HG03095 (cell line): ENCODE measurements around the gene NTSR2.

ENCODE experiments used
- ATAC-seq: cut with Tn5 transposase; IDR thresholded peaks from one replicate; pipeline ENCODE4 v1.9.1; 2021; ENCODE audit warnings: moderate library complexity; ENCODE audit not compliant: unreplicated experiment

The NTSR2 gene

DNA sequence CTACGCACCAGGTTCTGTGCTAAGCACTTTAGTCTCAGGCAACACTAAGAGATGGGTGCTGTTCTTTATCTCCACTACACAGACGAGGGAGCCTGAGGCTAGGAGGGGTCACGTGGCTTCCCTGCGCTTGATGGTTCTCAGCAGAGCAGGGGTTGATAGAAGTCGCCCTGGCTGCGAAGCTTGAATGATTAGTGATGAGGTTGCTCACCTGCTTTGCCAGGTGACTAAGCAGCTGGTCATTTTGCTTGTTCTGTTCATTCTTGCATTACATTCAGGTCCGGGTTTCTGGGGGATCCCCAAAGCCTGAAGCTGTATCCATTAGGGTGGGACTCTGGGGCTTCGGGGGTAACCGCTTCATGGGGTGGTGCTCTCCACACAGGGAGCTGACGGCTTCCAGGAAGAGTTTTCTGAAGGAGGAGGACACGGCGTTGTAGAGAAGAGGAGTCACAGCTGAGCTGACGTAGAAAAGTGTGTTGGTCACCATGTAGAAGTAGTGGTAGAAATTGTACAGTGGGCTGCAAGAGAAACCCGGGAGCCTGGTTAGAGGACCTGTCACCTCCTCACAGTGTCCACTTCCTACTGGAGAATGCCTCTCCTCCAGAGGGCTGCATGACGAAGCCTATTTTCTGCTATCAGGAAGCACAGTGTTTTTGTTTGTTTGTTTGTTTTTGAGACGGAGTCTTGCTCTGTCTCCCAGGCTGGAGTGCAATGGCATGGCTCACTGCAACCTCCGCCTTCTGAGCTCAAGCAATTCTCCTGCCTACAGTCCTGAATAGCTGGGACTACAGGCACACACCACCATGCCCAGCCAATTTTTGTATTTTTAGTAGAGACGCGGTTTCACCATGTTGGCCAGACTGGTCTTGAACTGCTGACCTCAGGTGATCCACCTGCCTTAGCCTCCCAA is 11.5 kb downstream of the NTSR2 start:
- no peak for ATAC-seq

DNA sequence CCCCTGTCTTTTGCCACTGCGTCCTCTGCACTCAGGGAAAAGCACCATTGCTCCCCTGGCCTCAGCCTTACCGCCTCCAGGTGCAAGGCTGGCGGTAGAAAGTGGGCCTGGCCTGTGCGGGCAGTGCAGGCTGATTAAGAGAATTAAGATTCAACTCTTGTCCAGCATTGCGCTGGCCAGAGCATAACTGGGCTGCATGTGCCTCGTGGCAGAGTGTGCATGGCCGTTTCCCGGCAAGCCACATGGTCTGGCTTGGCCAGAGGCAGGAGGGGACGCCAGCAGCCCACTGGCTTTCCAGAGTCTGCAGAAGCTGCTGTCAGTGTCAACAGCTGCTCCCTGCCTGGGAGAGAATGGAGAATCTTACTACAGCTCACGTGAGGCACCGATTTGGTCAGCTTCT is 12.3 kb downstream of the NTSR2 start:
- no peak for ATAC-seq

- no peak for ATAC-seq
These were observed 12.8 kb downstream of the NTSR2 start for GRCh38 chr2:11657195-11657594.

- ATAC-seq = no peak
These were observed 13.3 kb downstream of the NTSR2 start for GRCh38 chr2:11656671-11657101.

- no peak for ATAC-seq
These were observed 13.7 kb downstream of the NTSR2 start for GRCh38 chr2:11656252-11656651.

- no peak for ATAC-seq
These were observed 14.5 kb downstream of the NTSR2 start for GRCh38 chr2:11655495-11655894.

- no peak for ATAC-seq
These were observed 17.4 kb downstream of the NTSR2 start for GRCh38 chr2:11652553-11652952.

DNA sequence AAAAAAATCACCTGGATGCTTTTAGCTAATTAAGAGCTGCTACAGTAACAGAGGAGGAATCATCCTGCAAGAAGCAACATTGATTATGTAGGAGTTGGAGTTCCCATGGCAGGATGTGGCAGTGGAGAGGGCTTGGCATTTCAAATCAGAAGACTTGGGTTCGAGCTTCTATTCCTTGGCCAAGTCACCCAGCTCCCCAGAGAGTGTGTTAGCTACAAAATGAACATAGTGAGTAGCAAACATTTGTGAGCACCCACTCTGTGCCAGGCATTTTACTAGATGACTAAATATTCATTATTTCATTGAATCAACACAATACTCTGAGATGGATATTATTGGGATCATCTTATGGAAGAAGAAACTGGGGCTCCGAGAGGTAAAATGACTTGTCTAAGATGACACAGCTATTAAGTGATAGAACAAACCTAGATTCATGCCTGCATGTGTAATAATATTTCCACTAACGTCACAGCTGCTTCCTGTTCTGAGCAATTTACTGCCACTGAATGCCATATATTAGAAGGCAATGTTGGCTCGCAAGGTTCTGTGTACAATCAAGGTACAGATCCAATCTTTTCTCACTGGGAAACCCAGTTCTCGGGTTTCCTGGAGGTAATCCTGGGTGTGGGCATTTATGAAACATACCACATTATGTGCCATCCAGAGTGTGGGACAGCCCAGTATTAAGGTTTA is 18.0 kb downstream of the NTSR2 start:
- no peak for ATAC-seq

DNA sequence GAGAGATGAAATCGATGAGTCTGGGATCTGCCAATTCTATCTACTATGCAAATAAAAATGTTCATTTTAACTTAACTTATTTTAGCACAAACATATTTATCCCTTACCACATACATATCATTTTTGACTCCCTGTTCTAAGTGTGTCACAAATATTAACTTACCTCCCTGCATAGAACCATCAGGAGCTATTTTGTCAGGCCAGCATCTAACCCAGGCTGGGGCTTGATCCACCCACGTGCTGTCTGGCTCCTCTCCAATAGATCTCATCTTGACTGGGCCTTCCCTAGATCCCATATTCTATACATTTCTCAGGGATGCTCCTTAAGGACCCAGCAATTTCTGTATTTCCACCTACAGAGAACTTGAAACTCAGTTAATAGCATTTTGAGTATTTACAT is 20.9 kb downstream of the NTSR2 start:
- no peak for ATAC-seq

DNA sequence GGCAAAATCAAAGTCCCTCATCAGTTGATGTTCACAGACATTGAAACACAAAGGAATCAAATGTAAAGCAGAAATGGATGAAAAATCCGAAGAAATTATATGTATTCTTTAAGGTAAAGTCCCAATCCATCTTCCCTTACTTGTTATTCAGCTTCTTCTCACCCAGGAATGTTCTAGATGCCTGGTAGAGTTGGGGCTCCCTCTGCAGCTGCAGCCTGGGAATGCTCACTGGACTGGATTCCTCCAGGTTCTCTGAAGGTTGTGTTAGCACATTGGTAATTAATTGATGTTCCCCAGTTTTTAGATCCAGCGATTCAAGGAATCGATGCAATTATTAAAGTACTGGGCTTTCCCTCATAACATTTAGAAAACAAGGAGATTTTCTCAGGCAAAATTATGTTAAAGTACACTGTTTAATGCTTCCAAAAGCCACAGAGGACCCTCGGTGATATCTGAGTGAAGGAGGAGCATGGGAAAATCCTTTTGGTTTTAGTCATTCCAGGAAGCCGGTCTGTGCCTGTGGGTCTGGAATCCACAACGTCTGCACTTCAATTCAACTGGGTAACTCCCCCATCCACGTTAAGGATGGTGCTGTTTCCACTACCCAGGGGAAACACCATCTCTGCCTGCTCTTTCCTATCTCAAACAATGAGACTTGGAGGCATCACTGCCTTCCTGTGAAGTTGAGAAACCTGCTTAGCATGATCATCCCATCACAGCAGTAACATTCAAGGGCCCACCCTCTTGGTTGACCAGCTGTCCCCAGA is 22.0 kb downstream of the NTSR2 start:
- ATAC-seq = no peak

DNA sequence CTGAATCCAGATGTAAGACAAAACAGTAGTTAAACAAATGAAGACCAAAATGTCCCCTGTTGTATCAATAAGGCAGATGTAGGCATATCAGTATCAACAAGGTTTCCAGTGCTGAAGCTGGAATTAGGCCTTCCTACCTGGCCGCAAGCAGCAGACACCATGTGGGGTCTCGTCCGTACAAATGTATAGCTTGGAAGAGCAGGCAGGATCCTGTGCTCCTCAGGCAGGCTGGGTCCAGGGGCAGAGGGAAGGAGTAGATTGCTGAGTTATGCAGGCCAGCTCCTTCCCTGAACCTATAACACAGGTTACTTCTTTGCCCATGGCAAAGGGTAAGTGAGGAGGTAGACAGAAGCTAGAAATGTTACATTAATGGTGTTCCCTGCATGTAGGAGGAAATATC is 23.5 kb downstream of the NTSR2 start:
- ATAC-seq = no peak

GRCh38 chr2:11644293-11644692 is 25.7 kb downstream of the NTSR2 start:
- no peak for ATAC-seq

- no peak for ATAC-seq
These were observed 27.0 kb downstream of the NTSR2 start for GRCh38 chr2:11642972-11643371.

GRCh38 chr2:11640132-11640531 is 29.9 kb downstream of the NTSR2 start:
- ATAC-seq = no peak

GRCh38 chr2:11639503-11639902 is 30.5 kb downstream of the NTSR2 start:
- no peak for ATAC-seq

DNA sequence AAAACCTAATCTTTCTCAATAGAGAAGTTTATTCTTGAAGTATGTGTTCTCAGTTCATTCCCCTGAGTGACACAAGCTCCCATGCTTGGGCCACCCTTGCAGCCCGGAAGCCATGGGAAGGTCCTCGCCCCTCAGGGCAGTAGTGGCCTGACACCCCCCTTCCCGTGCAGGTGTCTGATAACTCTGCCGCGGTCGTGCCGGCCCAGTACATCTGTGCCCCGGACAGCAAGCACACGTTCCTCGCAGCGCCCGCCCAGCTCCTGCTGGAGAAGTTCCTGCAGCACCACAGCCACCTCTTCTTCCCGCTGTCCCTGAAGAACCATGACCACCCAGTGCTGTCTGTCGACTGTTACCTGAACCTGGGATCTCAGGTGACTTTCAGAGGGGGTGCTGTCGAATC is 32.4 kb downstream of the NTSR2 start:
- no peak for ATAC-seq

DNA sequence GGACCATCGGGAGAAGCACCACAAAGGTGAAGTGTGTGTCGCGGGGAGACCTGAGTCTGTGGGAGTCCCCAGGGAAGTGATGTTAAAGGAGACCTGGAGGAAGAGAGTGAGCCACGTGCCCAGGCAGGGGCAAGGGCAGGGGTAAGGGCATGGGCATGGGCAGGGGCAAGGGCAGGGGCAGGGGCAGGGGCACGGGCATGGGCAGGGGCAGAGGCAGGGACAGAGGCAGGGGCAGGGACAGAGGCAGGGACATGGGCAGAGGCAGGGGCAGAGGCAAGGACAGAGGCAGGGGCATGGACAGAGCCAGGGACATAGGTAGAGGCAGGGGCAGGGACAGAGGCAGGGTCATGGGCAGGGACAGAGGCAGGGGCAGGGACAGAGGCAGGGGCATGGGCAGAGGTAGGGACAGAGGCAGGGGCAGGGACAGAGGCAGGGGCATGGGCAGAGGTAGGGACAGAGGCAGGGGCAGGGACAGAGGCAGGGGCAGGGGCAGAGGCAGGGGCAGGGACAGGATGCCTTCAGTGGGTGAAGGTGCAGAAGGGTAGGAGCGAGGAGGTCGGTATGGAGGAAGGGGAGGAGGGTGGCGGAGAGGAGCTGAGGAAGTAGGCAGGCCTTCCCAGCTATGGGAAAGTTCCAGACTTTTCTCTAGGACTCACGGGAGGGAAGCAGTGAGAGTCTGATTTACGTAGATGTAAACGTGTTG is 33.3 kb downstream of the NTSR2 start:
- no peak for ATAC-seq

DNA sequence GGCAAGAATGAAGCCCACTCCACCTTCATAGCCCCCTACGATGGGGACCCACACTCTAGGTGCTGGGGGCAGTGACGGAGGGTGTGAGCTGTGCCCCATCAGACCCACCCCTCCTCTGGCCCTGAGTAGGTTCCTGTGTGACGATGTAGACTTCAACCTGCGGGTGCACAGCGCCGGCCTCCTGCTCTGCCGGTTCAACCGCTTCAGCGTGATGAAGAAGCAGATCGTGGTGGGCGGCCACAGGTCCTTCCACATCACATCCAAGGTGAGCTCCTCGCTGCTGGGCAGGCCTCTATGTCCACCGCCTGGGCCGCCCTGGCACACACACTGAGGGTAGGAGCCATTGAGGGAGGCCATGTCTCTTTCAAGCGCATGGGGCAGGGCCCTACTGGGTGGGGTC is 34.9 kb downstream of the NTSR2 start:
- no peak for ATAC-seq

DNA sequence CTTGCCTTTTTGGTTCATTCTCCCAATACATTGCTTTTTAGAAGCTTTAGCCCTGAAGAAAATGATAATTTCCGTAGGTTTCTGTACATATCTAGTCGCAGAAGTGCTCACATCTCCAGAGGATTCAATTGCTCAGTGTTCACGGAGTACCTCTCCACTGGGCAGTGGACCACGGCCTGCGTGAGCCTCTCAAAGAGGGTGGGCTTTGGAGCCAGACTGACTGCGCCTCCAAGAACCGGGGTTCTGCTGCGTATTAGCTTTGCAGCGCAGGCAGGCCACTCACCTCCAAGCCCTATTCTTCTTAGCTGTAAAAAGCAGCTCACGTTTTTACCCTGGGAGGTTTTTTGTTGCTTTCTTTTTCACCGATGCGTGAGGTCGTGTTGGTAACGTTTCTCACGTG is 35.4 kb downstream of the NTSR2 start:
- ATAC-seq = no peak

DNA sequence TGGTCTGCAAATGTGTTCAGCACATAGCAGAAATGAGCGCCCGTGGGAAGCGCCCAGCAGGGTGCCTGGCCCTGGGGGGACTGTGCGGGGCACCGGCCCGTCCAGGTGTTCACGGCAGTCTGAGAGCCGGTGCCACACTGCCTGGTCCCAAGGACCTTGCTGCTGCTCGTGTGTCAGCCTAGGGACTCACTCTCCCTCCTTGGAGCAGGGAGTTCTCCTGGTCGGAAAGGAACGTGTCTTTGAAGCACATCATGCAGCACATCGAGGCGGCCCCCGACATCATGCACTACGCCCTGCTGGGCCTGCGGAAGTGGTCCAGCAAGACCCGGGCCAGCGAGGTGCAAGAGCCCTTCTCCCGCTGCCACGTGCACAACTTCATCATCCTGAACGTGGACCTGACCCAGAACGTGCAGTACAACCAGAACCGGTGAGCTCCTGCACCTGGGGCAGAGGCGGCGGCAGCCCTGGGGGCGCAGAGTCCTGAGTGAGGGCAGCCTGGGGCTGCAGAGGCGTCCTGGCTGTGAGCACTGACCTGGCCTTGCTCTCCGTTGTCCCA is 36.0 kb downstream of the NTSR2 start:
- no peak for ATAC-seq

- ATAC-seq = no peak
These were observed 38.5 kb downstream of the NTSR2 start for GRCh38 chr2:11631462-11631861.
